HCT116 (cell line): ENCODE measurements around the gene TSTD2. TPM values are rescaled to one million over a fixed set of nuclear protein-coding genes. Genes with fewer than 3 reads are reported as not detected.

Experiments used
- ATAC-seq: fragments of 200-7000 bp; cut with Tn5 transposase; 2 replicates; pipeline ENCODE4 v1.9.1; 2020; ENCODE audit warnings: mild to moderate bottlenecking, moderate library complexity
- BruUV-seq: library from RNA; stranded (reverse); fragments of 400-500 nt; replicated peaks from 2 replicates; lab custom pipeline; 2021; lab: Mats Ljungman, UMichigan
- CTCF ChIA-PET: fragments of 300-600 bp; sonication (Branson Sonifier 250); formaldehyde crosslinking; loops from one replicate; lab custom pipeline; 2021; ENCODE audit warnings: antibody characterized with exemption; lab: Charles Lee
- POLR2A ChIA-PET: fragments of 300-600, 350-600 bp; sonication (Branson Sonifier 250); formaldehyde crosslinking; loops from one replicate; lab custom pipeline; 2021; ENCODE audit warnings: antibody characterized with exemption; lab: Charles Lee
- RAD21 ChIA-PET, 2 experiments: fragments of 300-600 bp; sonication (Branson Sonifier 250); formaldehyde crosslinking; loops; one replicate each; lab custom pipeline; 2023; ENCODE audit warnings: low total read pairs in 2 of 2; ENCODE audit not compliant: uncharacterized antibody in 2 of 2, unreplicated experiment in 2 of 2, low non-redundant PET in 1 of 2; lab: Charles Lee
- DNase-seq: peaks from one replicate; pipeline ENCODE4 v3.0.0-alpha.2; 2010; ENCODE audit warnings: low read depth, low spot score
- H2AFZ ChIP-seq: fragments of 200-600 bp; shearing (Covaris generic), sonication (generic); 2 replicates; pipeline ENCODE4 v1.6.1; 2017; ENCODE audit warnings: low read depth, mixed run types, mixed read lengths, antibody characterized with exemption, low read length; ENCODE audit not compliant: poor library complexity, severe bottlenecking
- H3K27ac ChIP-seq: 2 replicates; pipeline ENCODE4 v1.5.1; 2012; ENCODE audit warnings: low read depth, low read length
- H3K27me3 ChIP-seq: fragments of 200-600 bp; sonication (generic); 2 replicates; pipeline ENCODE4 v1.6.1; 2016; ENCODE audit warnings: mixed run types, low read length, mixed read lengths; ENCODE audit not compliant: insufficient read depth
- H3K36me3 ChIP-seq, 2 experiments: fragments of 200-500 bp in 1 of 2; fragments of 200-600 bp in 1 of 2; sonication (Bioruptor generic) in 1 of 2; sonication (generic) in 1 of 2; 2 replicates each; pipeline versions ENCODE4 v1.5.1 to v1.6.1; 2014 to 2016; ENCODE audit warnings: low read length in 2 of 2, inconsistent platforms in 1 of 2, mixed read lengths in 1 of 2, mixed run types in 1 of 2; ENCODE audit not compliant: insufficient read depth in 2 of 2, control insufficient read depth in 1 of 2
- H3K4me1 ChIP-seq, 2 experiments: fragments of 200-600 bp in 1 of 2; sonication (generic) in 1 of 2; 2 replicates each; pipeline versions ENCODE4 v1.5.1 to v1.6.1; 2012 to 2017; ENCODE audit warnings: low read length in 2 of 2, inconsistent platforms in 1 of 2, mild to moderate bottlenecking in 1 of 2, mixed read lengths in 1 of 2, mixed run types in 1 of 2, moderate library complexity in 1 of 2; ENCODE audit not compliant: insufficient read depth in 2 of 2, control insufficient read depth in 1 of 2
- H3K4me2 ChIP-seq: fragments of 200-600 bp; sonication (generic); 2 replicates; pipeline ENCODE4 v1.6.1; 2017; ENCODE audit warnings: mixed run types, low read length, mixed read lengths
- H3K4me3 ChIP-seq, 2 experiments: fragments of 200-600 bp in 1 of 2; sonication (generic) in 1 of 2; replicated peaks in 1 of 2; 2 replicates each; pipeline ENCODE4 v1.5.1; 2011 to 2016; ENCODE audit warnings: low read length in 2 of 2, control low read depth in 1 of 2, low read depth in 1 of 2, mild to moderate bottlenecking in 1 of 2, mixed read lengths in 1 of 2, mixed run types in 1 of 2
- H3K79me2 ChIP-seq: fragments of 200-600 bp; sonication (generic); 2 replicates; pipeline ENCODE4 v1.6.1; 2017; ENCODE audit warnings: mild to moderate bottlenecking, mixed run types, low read length, moderate library complexity, mixed read lengths; ENCODE audit not compliant: insufficient read depth
- H3K9ac ChIP-seq: fragments of 200-600 bp; sonication (generic); 2 replicates; pipeline ENCODE4 v1.6.1; 2016; ENCODE audit warnings: low read length, mixed read lengths
- H3K9me2 ChIP-seq: fragments of 200-600 bp; sonication (generic), shearing (Covaris generic); 2 replicates; pipeline ENCODE4 v1.6.1; 2017; ENCODE audit warnings: mixed run types, mild to moderate bottlenecking, moderate library complexity; ENCODE audit not compliant: insufficient read depth
- H3K9me3 ChIP-seq, 2 experiments: fragments of 200-500 bp in 1 of 2; fragments of 200-600 bp in 1 of 2; sonication (Bioruptor generic) in 1 of 2; sonication (generic) in 1 of 2; 2 replicates each; pipeline ENCODE4 v1.6.1; 2014 to 2017; ENCODE audit warnings: low read length in 2 of 2, mixed read lengths in 2 of 2, inconsistent platforms in 1 of 2, low read depth in 1 of 2, mild to moderate bottlenecking in 1 of 2, mixed run types in 1 of 2, moderate library complexity in 1 of 2; ENCODE audit not compliant: control insufficient read depth in 1 of 2, insufficient read depth in 1 of 2
- H4K20me1 ChIP-seq: fragments of 200-600 bp; sonication (generic), shearing (Covaris generic); 2 replicates; pipeline ENCODE4 v1.6.1; 2017; ENCODE audit warnings: mixed run types, mild to moderate bottlenecking, moderate library complexity; ENCODE audit not compliant: insufficient read depth
- EGR1 ChIP-seq: IDR thresholded peaks from 2 replicates; pipeline ENCODE4 v1.6.1; 2012; ENCODE audit warnings: low read depth
- EZH2 ChIP-seq: fragments of 200-600 bp; sonication (generic); IDR thresholded peaks from 2 replicates; pipeline ENCODE4 v1.6.1; 2017; ENCODE audit warnings: antibody characterized with exemption, mixed run types
- ZFX ChIP-seq: fragments of 450-650 bp; IDR thresholded peaks from 2 replicates; pipeline ENCODE4 v1.6.1; 2017
- intact Hi-C: fragments of 100-400 bp; cut with micrococcal nuclease; formaldehyde crosslinking; loops from 2 replicates; pipeline ENCODE4 v1.10.0; 2022
- total RNA-seq: library from RNA; stranded (reverse); gene quantifications from one replicate; pipeline ENCODE4 v1.2.1, GENCODE V29; 2021; ENCODE audit not compliant: unreplicated experiment
- TF ChIP-seq, protein P1 (sequence below): IDR thresholded peaks from 2 replicates; pipeline ENCODE4 v1.6.1; 2012; ENCODE audit warnings: low read depth
- TF ChIP-seq, protein P2 (sequence below), 3 experiments: fragments of 200-600 bp in 1 of 3; sonication (generic) in 1 of 3; IDR thresholded peaks in 2 of 3; conservative IDR thresholded peaks in 1 of 3; 2 replicates each; pipeline ENCODE4 v1.5.1; 2012 to 2017; ENCODE audit warnings: low read depth in 2 of 3, low read length in 2 of 3, antibody characterized with exemption in 1 of 3, borderline replicate concordance in 1 of 3, control low read depth in 1 of 3, mild to moderate bottlenecking in 1 of 3, mixed read lengths in 1 of 3, mixed run types in 1 of 3, moderate library complexity in 1 of 3; ENCODE audit not compliant: insufficient read depth in 1 of 3

The TSTD2 gene
- total RNA-seq, 1 experiment from 2014 or later, result 16.0 TPM

DNA sequence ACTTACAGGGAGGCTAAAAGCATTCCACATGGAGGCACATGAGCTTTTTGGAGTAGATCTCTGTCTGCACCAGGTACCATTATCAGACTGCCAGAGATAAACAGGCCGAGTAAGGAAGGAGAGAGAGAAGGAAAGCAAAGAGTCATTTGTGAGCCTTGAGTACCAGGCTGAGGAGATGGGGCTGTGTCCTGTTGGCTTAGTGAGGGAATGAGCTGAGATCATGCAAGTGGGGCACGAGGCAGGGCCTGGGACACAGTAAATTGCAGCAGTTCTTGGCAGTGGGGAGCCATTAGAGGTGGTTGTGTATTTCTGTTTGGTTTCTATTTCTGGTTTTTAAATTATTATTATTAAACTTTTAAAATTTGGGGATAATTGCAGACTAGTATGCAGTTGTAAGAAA, 53.3 kb downstream of the TSTD2 start:
- RAD21 ChIA-PET, result no interaction called here
- Histone ChIP-seq H3K27ac (no peak overlapping the region), H2AFZ (no peak overlapping the region), H3K27me3 (no peaks in the 10 kb centered on the region), H3K4me1 (no peaks in the 10 kb centered on the region), H3K4me2 (no peak overlapping the region), H3K9ac (no peak overlapping the region), H3K79me2 (no peaks in the 10 kb centered on the region), H3K9me2 (no peaks in the 10 kb centered on the region), H3K4me3 (no peak overlapping the region), H4K20me1 (no peaks in the 10 kb centered on the region), H3K36me3 (no peaks in the 10 kb centered on the region), H3K9me3 (no peaks in the 10 kb centered on the region)
- POLR2A ChIA-PET, result no interaction called here
- CTCF ChIA-PET, result interaction anchor here (1.2 kb wide), 1 partner anchor 19 kb away, joined by 6 read pairs; no protein-coding TSS in a partner anchor
- ATAC-seq, result no peak
- DNase-seq, result no peak
- intact Hi-C loops, result no loop called here
- TF ChIP-seq, protein P1, sequence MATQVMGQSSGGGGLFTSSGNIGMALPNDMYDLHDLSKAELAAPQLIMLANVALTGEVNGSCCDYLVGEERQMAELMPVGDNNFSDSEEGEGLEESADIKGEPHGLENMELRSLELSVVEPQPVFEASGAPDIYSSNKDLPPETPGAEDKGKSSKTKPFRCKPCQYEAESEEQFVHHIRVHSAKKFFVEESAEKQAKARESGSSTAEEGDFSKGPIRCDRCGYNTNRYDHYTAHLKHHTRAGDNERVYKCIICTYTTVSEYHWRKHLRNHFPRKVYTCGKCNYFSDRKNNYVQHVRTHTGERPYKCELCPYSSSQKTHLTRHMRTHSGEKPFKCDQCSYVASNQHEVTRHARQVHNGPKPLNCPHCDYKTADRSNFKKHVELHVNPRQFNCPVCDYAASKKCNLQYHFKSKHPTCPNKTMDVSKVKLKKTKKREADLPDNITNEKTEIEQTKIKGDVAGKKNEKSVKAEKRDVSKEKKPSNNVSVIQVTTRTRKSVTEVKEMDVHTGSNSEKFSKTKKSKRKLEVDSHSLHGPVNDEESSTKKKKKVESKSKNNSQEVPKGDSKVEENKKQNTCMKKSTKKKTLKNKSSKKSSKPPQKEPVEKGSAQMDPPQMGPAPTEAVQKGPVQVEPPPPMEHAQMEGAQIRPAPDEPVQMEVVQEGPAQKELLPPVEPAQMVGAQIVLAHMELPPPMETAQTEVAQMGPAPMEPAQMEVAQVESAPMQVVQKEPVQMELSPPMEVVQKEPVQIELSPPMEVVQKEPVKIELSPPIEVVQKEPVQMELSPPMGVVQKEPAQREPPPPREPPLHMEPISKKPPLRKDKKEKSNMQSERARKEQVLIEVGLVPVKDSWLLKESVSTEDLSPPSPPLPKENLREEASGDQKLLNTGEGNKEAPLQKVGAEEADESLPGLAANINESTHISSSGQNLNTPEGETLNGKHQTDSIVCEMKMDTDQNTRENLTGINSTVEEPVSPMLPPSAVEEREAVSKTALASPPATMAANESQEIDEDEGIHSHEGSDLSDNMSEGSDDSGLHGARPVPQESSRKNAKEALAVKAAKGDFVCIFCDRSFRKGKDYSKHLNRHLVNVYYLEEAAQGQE, result no peak
- no peak for TF ChIP-seq ZFX
- no peak for TF ChIP-seq EGR1
- TF ChIP-seq, protein P2, sequence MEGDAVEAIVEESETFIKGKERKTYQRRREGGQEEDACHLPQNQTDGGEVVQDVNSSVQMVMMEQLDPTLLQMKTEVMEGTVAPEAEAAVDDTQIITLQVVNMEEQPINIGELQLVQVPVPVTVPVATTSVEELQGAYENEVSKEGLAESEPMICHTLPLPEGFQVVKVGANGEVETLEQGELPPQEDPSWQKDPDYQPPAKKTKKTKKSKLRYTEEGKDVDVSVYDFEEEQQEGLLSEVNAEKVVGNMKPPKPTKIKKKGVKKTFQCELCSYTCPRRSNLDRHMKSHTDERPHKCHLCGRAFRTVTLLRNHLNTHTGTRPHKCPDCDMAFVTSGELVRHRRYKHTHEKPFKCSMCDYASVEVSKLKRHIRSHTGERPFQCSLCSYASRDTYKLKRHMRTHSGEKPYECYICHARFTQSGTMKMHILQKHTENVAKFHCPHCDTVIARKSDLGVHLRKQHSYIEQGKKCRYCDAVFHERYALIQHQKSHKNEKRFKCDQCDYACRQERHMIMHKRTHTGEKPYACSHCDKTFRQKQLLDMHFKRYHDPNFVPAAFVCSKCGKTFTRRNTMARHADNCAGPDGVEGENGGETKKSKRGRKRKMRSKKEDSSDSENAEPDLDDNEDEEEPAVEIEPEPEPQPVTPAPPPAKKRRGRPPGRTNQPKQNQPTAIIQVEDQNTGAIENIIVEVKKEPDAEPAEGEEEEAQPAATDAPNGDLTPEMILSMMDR (IDR thresholded peaks at IDR 0.05 in 2 of 3, conservative IDR thresholded peaks at IDR 0.05 in 1 of 3; ENCODE audit: borderline replicate concordance in 1 of 3, insufficient read depth in 1 of 3, low read depth in 2 of 3, low read length in 2 of 3), result no peak
- no peak for TF ChIP-seq EZH2
- BruUV-seq, result no TSS peak
